SIG-M5 treated with dmso at 0.1 percent for 504 hours (cell line): ENCODE data around the gene POGZ.

Source experiments
- DNase-seq: peaks from one replicate; lab custom pipeline; 2025; ENCODE audit not compliant: unreplicated experiment; lab: John Stamatoyannopoulos, UW

POGZ gene

GRCh38 chr1:151377150-151377884 lies 82.0 kb downstream of the POGZ start:
- DNase-seq = no peak

GRCh38 chr1:151373196-151373595 lies 86.1 kb downstream of the POGZ start:
- no peak for DNase-seq

DNA sequence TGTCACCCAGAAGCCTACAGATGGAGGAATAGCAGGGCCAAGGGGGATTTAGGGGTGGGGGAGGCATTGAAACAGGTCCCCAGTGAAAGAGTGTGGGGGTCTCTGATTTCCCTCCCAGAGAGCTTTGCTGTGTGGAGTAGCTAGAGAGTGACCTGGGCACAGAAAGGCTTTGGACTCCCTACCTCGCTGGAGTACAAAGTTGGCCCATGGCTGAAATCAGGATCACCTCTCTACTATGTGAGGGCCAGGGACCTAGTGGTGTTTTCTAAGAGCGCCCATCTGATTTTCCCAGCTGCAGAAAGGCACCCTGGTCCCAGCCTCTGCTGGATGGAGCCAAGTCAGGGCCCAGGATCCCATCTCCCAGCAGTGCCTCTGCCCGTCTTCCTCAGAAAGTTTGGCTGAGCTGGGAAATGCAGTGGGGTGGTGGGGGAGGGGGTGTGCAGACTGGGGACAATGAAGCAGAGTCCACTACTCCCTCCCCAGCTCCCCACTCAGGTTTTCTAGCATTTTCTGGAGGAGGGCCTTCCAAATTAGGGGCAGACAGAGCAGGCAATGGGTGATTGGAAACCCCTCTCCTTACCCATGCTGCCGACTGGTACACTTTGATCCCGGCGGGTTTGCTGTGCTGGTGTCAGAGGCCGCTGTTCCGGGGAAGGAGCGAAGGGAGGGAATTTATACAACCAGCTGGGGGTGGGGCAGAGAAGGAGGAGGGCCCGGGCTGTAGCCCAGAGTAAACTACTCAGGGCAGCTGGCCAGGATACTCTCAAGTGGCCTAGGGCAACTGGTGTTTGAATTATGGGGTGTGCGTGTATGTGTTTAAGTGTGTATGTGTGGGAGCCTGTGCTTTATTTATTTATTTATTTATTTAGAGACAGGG lies 87.0 kb downstream of the POGZ start, which contains the start of gene SELENBP1:
Gene SELENBP1 (minus strand): TSS at position 648 of the 877 bp plus-strand sequence. CDS start 64 bp downstream, at position 584.
- peak; percentile 57 for DNase-seq

DNA sequence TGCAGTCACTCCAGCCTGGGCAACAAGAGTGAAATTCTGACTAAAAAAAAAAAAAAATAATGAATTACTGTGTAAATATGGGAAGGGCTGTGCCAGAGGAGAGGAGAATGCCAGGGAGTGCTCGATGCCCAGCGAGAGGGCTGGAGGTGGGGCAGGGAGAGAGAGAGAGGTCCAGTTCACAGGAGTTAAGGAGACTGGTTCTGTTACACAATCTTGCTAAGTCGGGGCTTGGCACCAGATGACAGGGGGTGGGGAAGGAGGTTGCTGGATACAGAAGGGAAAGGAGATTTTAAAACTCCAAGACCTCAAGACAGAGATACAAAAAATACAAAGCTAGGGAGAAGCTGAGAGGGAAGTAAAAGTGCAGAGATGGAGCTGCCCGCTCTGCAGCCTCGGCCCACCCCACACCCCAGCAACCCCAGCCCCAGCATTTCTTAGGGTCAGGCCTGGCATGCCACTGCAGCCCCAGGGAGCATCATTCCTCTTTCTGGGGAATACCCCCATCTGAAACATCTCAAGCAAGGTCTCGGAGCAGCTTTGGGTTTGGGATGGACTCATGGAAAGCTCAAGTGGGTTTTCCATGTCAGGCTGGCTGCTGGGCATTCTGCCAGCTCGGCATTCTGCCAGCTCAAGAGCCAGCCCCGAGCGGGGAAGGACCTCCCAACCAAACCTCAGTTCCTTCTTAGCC lies 87.8 kb downstream of the POGZ start:
- no peak for DNase-seq

DNA sequence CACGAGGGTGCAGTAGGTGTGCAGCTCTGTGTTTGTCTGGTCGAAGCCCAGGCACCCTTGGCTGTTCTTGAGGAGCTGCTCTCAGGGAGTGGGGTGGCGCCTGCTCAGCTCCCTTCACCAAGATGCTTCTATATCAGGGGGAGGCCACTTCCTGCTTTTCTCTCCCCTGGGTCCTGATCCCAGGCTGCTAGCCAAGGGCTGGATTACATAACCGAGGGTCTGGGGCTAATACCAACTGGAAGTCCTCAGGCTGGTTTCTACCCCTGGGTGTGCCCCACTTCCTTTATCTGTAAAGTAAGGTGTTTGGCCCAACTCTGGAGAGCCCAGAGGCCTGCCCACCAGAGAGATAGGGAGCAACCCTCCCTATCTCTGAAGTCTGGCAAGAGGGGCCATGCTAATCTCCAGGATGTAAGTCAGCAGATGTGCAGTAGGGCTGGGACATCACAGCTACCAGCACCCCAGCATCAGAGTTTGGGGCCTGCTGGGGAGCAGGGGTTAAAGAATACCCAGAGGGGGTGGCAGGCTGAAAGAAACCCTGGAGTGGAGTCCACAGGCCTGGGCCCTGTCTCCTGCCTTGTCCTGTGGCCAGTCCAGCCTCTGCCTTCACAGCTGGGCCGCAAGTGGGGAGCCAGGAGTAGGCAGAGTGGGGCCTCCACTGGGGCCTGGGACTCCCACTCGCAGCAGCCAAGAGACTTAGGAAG lies 88.9 kb downstream of the POGZ start:
- peak; percentile 75 for DNase-seq

DNA sequence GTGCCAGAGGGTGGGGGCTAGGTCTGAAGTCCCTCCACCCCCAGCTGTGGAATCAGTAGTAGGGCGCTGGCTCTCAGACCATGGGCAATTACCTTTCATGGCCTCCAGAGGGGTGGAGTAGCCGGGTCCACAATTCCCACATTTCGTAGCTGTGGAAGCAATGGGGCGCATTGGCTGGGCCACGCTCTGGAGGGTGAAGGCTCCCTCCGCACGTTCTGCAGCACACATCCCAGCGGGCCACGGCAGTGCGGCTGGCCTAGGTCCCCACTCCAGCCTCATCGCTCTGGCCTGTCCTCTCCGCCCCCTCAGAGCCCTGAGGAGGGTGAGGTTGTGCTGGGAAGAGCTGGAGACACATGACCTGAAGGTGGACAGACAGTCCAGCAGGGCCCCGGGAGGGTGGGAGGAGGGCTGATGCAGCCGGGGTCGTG lies 89.7 kb downstream of the POGZ start:
- no peak for DNase-seq

GRCh38 chr1:151369302-151369610 lies 90.0 kb downstream of the POGZ start:
- DNase-seq = no peak

GRCh38 chr1:151368393-151369301 lies 90.6 kb downstream of the POGZ start:
- DNase-seq = no peak

GRCh38 chr1:151367658-151368392 lies 91.5 kb downstream of the POGZ start:
- DNase-seq = no peak

DNA sequence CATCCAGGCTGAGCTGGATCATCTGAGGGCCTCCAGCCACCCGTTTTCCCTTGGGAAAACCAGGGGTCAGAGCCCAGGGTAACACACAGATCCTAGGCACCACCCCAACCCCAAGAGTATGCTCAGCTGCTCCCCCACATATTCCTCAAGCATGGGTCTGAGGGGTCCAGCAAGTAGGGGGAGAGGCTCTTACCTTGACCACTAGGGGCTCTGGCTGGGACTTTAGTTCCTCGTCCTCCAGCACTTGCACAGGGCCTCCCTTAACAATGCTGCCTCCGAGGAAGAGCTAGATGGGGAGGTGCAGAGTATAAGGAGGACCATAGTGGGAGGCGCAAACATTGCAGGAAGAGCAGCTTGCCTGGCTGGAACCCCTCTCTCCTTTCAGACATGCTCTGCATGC lies 94.3 kb downstream of the POGZ start:
- no peak for DNase-seq

GRCh38 chr1:151362308-151363155 lies 96.8 kb downstream of the POGZ start:
- DNase-seq = no peak

- no peak for DNase-seq
Observed at GRCh38 chr1:151361883-151362282, 97.4 kb downstream of the POGZ start.

DNA sequence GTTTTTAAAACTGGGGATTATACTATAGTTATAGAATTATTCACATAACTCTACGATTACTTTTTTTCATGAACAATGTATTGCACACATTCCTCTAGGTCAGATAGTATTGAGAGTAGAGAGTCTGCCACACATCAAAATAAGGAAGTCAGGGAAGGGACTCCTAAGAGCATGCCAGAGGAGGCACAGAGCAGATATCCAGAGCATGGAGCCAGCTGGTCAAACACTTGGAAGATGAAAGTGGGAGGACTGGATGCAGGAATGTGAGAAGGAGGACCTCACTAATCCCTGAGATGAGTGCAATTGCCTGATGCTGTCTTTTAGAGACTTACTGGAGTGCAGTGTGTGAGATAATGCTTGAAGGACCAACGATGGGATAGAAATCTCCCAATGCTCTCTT lies 102.6 kb downstream of the POGZ start:
- peak; percentile 21 for DNase-seq
